NCI-H2107 treated with DMSO at 0.1 percent for 48 hours (cell line): ENCODE results near the gene LMO3.

ENCODE experiments used
- DNase-seq: peaks from one replicate; lab custom pipeline; 2025; ENCODE audit not compliant: unreplicated experiment; lab: John Stamatoyannopoulos, UW

The LMO3 gene

GRCh38 chr12:16606117-16606200 is at the start of gene LMO3:
Gene LMO3, minus strand, starts transcription at chr12:16606162. Its CDS starts 5,302 bp downstream, at chr12:16600860.
- no peak for DNase-seq

DNA sequence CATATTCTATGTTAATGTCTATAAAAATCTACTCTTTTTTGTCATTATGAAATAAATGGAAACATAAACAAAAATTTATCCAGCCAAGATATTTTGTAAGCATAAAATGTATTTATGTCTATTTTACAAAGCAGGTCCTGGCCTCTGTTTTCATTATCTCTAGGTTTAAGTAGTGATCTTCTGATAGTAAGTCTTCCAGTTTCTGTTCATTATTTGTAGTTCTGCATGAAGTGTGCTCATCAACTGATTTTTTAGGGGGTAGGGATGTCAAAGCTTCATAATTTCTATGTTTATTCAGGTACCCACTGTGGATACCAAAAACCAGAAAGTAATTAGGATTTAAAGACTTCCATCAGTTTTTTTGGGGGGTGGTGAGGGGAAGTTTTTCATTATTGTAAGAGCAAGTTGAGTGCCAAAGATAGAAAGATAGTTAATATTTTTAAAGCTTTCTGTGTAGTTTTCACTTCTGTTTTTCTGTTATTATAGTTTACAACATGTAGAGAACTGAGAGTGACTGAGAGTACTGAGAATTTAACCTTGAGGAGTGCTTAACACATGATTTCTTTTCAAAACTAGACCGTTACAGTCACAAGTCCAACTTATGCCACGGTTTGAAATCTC is 30.6 kb upstream of the LMO3 start:
- DNase-seq = no peak

DNA sequence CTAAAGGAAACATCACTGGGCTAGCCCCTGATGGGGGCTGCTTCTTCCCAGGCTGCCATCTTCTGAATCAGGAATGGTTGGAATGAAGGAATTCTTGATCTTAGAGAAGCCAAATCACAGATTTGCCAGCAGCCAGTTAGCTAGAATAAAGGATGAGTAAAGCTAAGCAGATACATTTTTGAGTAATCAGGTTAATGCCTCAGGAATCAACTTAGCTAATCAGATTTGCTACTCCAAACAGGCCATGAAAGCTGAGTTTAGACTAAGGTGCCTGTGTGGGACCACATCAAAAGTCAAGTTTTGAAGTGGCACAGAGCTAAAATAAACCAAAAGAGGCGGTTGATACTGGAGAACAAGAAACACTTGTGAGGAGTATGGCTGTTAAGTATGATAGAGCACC is 28.8 kb upstream of the LMO3 start:
- DNase-seq = no peak

GRCh38 chr12:16626991-16627390 is 21.0 kb upstream of the LMO3 start:
- DNase-seq = no peak

DNA sequence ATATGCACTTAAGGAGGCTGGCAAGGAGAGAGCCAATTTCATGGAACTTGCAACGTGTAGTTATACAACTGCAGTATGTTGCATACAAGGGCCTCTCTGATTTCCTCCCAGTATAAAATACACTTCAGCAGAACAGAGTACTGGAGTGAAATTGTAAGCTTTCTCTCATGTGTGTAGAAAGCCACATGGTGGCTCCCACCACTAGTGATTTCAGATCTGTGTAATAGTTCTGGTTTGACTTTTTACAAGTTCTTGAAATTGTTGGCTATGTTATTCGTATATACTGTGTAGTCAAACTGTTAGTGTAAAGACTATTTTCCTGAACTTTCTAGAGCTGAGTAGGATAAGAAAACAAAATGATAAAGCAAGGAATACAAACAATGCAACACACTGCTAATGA is 16.4 kb upstream of the LMO3 start:
- peak; percentile 24 for DNase-seq

DNA sequence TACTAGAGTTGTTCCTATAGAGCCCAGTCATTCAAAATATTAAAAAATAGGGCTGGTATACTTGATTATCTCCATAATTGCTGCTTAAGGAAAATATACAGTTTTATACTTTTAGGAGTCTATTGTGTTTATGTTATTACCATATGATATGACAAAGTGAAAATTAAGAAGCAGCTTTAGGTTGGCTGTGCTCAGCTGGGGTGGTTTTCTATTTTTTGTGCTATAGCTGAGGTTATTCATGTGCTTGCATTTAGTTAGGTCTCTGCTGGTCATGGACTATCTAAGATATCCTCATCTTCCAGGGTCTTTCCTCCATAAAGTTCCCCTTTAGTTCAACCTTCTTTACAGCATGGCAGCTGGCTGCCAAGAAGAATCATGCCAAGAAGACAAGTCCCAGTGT is 13.6 kb upstream of the LMO3 start:
- DNase-seq = no peak

GRCh38 chr12:16618256-16618655 is 12.3 kb upstream of the LMO3 start:
- DNase-seq = no peak

DNA sequence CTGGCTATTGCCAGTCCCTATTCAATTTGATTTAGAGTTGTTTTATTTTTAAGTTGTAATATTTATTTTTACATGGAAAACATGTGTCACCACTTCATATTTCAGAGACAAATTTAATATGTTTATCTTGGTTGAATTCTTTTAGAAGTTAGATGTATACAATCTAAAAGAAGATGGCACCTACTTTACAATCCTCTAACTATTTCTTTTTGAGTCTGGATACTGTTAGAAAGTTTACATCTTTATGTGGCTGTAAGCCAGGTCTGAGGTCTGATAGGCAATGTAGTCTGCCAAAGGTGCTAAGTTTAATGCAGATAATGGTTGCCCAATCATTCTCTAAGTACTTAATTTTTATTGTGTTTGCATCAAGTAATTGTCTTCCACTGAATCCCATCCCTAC is 7.2 kb upstream of the LMO3 start:
- DNase-seq = no peak

DNA sequence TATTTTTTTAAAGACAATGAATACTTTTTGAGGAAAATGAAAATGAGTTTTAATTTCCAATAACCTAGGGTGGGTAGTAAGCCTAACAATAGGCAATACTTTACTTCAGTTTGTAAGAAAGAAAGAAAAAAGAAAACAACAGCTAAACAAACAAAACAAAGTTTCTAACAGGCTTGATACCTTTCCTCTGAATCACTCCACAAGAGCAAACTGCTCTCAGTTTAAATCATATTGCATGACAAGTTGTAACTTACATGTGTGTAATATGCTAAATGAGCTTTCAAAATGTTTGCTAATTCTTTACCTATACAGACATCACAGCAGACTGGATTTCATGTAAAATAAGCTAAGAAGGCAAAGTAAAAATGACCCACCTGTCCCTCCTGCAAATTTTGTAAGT is 6.7 kb upstream of the LMO3 start:
- DNase-seq = no peak

DNA sequence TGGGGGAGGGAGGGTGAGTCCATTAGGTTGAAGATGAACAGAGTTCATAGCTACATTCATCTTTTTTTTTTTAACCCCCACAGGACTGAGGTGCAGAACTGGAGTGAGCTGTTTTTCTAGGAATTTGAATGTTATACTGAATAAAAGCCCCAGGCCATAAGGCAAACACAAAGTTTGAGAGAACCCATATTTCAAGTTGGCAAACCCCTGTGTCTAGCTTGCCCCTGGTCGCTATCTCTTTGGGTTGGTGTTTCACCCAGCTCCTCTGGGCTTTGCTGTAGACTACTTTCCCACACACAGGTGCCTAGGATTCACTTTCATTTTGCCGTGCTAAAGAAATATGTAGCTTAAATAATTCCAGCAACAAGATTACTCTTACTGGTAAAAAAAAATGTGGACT is 5.2 kb upstream of the LMO3 start:
- DNase-seq = no peak

DNA sequence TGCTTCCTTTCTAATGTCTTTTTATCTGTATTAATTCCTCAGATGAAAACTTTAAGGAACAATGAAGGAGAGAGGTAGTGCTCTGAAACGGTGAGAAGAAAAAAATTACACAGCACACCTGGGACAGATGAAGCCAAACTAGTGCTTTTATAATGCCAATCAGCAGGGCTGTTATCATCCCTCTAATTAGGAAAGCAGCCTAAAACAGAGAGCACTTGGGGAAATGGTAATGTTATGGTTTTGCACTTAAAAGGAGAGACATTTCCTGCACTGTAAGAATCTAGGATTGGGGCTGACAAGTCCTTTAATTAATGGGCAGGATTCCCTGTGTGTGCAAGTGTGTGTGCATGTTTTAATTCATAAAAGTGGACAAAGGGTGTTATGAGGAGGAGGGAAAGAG is 4.8 kb upstream of the LMO3 start:
- DNase-seq = no peak

GRCh38 chr12:16610001-16610585 is 4.1 kb upstream of the LMO3 start:
- peak; percentile 86 for DNase-seq

DNA sequence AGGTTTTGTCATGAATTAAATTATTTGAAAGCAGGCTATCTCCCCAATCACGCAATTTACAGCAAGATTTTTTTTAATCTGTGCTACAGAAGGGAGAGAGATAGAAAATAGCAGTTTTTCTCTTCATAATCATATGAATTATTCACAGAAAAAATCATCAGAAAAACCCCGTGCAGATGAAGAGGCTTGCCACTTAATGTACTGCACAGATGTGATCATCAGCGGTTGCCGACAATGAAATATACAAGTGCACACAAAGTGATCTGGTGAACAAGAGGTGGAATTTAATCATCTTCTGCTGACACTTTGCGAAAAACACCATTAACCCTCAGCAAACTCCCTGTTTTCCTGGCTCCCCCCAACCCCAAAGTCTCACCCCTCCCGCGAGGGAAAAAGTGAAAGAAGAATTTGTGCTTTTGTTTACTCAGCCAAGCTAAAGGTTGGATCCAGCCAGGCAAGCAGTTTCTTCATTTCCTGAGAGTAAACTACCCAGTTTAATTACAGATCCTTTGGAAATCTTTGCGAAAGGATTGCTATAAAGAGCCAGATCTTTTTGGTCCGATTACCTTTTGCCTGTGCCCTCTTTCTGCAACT is 3.1 kb upstream of the LMO3 start:
- peak; percentile 27 for DNase-seq

DNA sequence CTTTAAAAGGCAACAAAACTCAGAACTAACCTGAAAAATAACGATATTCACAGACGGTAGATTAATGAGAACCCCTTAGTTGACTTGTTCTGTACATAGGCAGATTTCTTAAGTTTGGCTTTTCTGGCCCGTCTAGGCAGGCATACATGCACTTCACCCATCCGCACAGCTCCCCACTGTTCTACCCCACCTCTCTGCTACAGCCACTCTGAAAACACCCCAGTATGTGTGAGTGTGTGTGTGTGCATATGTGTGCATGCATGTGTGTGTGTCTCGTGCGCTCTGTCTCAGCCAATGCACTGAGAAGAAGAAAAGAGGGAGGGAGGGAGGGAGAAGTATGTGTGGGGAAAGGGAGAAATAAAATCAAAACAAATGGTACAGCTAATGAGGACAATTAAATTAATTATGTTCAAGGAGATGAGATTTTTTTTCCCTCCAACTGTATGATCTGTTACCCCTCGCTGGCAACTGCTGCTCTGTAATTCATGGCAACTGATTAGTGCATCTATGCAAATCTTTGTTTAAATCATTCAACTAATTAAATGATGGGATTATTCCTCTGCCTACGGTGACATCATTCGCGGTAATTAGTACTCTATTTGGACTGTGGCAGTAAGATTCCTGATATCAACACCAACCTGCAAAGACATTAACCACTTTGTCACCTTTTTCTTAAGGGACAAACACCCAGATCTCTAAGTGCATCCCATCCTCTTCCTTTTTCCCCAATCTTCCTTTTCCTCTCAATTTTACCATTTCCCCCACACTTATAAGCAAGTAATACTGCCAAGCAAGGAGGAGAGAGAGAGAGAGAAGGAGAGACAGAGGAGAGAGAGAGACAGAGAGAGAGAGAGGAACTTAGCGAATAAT is 2.2 kb upstream of the LMO3 start:
- DNase-seq = peak; percentile 38

GRCh38 chr12:16606991-16607390 is 1.0 kb upstream of the LMO3 start:
- no peak for DNase-seq

DNA sequence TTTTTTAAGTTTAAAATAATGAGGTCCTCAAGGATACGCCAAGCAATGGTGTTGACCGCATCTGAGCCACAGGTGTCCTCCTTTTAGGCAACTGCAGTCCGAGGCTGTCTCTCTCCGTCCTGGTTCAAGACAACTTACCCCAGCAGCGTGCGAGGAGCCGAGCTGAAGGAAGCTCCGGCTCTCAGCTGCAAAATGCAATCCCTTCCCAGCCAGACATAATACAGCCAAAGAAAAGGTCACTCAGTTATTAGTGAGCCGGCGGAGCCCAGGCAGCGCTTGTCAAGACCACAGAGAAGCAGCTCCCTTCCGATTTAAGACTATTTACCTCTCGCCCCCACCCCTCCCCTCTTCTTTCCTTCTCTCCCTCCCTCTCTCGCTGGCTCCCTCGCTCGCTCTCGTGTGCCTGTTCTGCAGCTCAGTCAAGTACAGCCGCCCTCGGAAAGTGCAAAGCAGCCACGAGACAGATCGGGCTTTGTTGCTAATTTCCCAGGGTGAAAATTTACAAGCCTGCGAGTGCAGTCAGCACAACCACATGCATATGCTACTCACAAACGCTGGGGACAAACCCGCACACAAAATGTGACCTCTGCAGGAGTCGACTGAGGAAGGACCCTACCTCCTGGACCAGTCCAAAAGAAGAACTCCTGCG is 363 bp upstream of the LMO3 start:
- peak; percentile 72 for DNase-seq

- DNase-seq = peak; percentile 81
Observed at GRCh38 chr12:16605642-16606116, 283 bp downstream of the LMO3 start.

DNA sequence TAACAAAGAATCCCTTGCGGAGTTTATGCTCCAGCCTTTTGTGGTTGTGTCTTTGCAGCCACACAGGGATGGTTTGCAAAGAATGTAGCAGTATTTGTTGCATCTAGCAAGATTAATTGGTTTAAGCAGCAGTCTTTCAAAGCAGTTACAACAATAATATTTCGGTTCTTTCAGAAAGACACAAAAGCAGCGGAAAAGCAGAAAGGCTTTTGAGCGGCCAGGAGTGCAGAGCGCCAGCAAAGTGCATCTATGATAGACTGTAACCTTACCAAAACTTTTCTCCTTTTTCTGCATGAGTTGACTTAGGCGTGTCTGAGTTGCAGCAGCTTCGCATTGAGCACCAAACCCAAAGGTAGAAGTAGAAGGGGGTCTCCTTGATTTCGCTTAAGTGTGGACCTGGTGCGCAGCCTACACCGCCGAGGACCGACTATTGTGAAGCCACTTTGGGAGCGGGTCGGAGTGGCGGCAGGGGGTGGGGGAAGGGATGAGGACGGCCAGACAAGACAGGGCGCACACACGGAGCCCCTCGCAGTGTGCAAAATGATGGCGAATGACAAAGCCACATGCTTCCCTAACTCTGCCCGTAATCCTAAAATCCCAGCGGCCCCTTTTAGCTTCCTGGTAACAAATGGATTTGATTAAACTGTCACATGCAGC is 1.2 kb downstream of the LMO3 start:
- DNase-seq = peak; percentile 35

- peak; percentile 64 for DNase-seq
Observed at GRCh38 chr12:16603916-16604575, 1.9 kb downstream of the LMO3 start.

DNA sequence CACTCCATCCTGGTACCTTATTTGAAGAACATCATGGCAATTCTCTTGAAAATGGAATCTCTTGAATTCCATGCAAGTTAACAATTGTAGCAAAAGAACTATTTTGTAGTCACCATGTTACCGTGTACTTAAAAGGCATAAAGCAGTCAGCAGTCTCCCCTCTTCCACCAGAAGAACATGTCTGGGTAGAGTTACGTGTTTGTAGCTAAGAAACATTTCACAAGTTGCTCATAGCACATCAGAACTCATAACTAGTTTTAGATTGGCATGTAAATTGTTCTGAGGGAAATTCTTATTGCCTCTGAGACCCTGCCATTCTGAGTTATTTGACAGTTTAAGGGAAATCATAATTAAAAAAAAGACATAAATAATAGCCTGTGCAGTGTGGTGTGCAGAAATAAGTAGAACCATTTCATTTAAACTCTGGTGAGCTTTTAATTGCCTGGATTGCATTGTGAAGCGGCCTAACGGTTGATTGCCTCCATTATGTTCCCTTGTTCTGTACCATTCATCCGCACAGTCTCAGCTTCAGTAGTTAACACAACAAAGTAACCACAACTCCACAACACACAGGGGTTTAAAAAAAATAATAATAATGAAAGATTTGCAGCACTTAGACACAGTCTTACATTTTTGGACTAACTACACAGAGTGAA is 2.6 kb downstream of the LMO3 start:
- DNase-seq = peak; percentile 94
